Measurements from ENCODE around the gene BRWD1. TPM values are rescaled to one million over a fixed set of nuclear protein-coding genes. Genes with fewer than 3 reads are reported as not detected.

BRWD1 gene
- polyA plus RNA-seq, 1 donor from 2014 or later, result 246 TPM

- H3K27me3 ChIP-seq (ENCODE audit: insufficient read depth, low read depth, low read length), result no peaks in the 10 kb centered on the region
- no peak overlapping the region for H2AFZ ChIP-seq (ENCODE audit: low read depth, low read length)
- peak overlapping the region; percentile 87 for H3K4me3 ChIP-seq (ENCODE audit: low read length)
- TF ChIP-seq POLR2AphosphoS5 (IDR thresholded peaks at IDR 0.05) (no peak), EZH2 (IDR thresholded peaks at IDR 0.05; ENCODE audit: borderline replicate concordance, insufficient read depth, low read length, poor library complexity, severe bottlenecking) (no peak), TAF1 (IDR thresholded peaks at IDR 0.05; ENCODE audit: low read depth) (no peak), SMC3 (conservative IDR thresholded peaks at IDR 0.05; ENCODE audit: poor library complexity) (no peak), MXI1 (conservative IDR thresholded peaks at IDR 0.05; ENCODE audit: poor library complexity, severe bottlenecking) (no peak), REST (IDR thresholded peaks at IDR 0.05; ENCODE audit: borderline replicate concordance) (no peak), RAD21 (conservative IDR thresholded peaks at IDR 0.05) (no peak), CTCF (IDR thresholded peaks at IDR 0.05; ENCODE audit: poor library complexity, severe bottlenecking) (no peak), EP300 (conservative IDR thresholded peaks at IDR 0.05; ENCODE audit: poor library complexity, severe bottlenecking) (no peak)
- H3K79me2 ChIP-seq (replicated peaks; ENCODE audit: insufficient read depth, low read length), result peaks cover 49% of the 10 kb centered on the region
- peak overlapping the region; percentile 89 for H3K4me2 ChIP-seq (ENCODE audit: low read length)
- no peaks in the 10 kb centered on the region for H3K9me3 ChIP-seq (ENCODE audit: low read length)
- H3K27ac ChIP-seq (ENCODE audit: low read length), result no peak overlapping the region
- no peaks in the 10 kb centered on the region for H3K36me3 ChIP-seq (ENCODE audit: insufficient read depth, low read length)
- no peaks in the 10 kb centered on the region for H3K9me2 ChIP-seq (ENCODE audit: insufficient read depth, low read length)
- no peak overlapping the region for H3K9ac ChIP-seq (ENCODE audit: low read length)
- H3F3A ChIP-seq (ENCODE audit: insufficient read depth, low read length, poor library complexity, severe bottlenecking), result peaks cover 2% of the 10 kb centered on the region
- H4K20me1 ChIP-seq (ENCODE audit: insufficient read depth), result peaks cover 17% of the 10 kb centered on the region
These were observed 31.4 kb upstream of the BRWD1 start for GRCh38 chr21:39344848-39345247.

- H3F3A ChIP-seq (ENCODE audit: insufficient read depth, low read length, poor library complexity, severe bottlenecking), result no peaks in the 10 kb centered on the region
- no peaks in the 10 kb centered on the region for H3K27me3 ChIP-seq (ENCODE audit: insufficient read depth, low read depth, low read length)
- no peak for TF ChIP-seq RAD21 (conservative IDR thresholded peaks at IDR 0.05)
- TF ChIP-seq POLR2AphosphoS5 (IDR thresholded peaks at IDR 0.05), result no peak
- no peak for TF ChIP-seq CTCF (IDR thresholded peaks at IDR 0.05; ENCODE audit: poor library complexity, severe bottlenecking)
- no peak for TF ChIP-seq REST (IDR thresholded peaks at IDR 0.05; ENCODE audit: borderline replicate concordance)
- no peak for TF ChIP-seq SMC3 (conservative IDR thresholded peaks at IDR 0.05; ENCODE audit: poor library complexity)
- no peak for TF ChIP-seq MXI1 (conservative IDR thresholded peaks at IDR 0.05; ENCODE audit: poor library complexity, severe bottlenecking)
- TF ChIP-seq EP300 (conservative IDR thresholded peaks at IDR 0.05; ENCODE audit: poor library complexity, severe bottlenecking), result no peak
- TF ChIP-seq TAF1 (IDR thresholded peaks at IDR 0.05; ENCODE audit: low read depth), result no peak
- no peak for TF ChIP-seq EZH2 (IDR thresholded peaks at IDR 0.05; ENCODE audit: borderline replicate concordance, insufficient read depth, low read length, poor library complexity, severe bottlenecking)
- no peaks in the 10 kb centered on the region for H3K36me3 ChIP-seq (ENCODE audit: insufficient read depth, low read length)
- H3K9ac ChIP-seq (ENCODE audit: low read length), result no peak overlapping the region
- H3K79me2 ChIP-seq (replicated peaks; ENCODE audit: insufficient read depth, low read length), result peaks cover 30% of the 10 kb centered on the region
- H3K9me2 ChIP-seq (ENCODE audit: insufficient read depth, low read length), result no peaks in the 10 kb centered on the region
- no peak overlapping the region for H3K27ac ChIP-seq (ENCODE audit: low read length)
- no peak overlapping the region for H3K4me2 ChIP-seq (ENCODE audit: low read length)
- H3K4me3 ChIP-seq (ENCODE audit: low read length), result no peak overlapping the region
- H3K9me3 ChIP-seq (ENCODE audit: low read length), result no peaks in the 10 kb centered on the region
- peaks cover 17% of the 10 kb centered on the region for H4K20me1 ChIP-seq (ENCODE audit: insufficient read depth)
- H2AFZ ChIP-seq (ENCODE audit: low read depth, low read length), result no peak overlapping the region
These were observed 28.0 kb upstream of the BRWD1 start for GRCh38 chr21:39341249-39341923.

Measured in neural cell (in vitro differentiated cells).